Left lung (tissue), 10 donors: Measurements from ENCODE around the gene EEF1AKMT4. TPM values are rescaled to one million over a fixed set of nuclear protein-coding genes. Genes with fewer than 3 reads are reported as not detected.
A peak's percentile ranks its signal among the peaks of the same experiment; 100 is the strongest.

ENCODE experiments used
- ATAC-seq: fragments of 200-7000 bp; cut with Tn5 transposase; one replicate; pipeline ENCODE4 v1.9.1; 2020; ENCODE audit warnings: moderate library complexity
- DNase-seq, 4 donors: peaks; one replicate each; pipeline ENCODE4 v3.0.0-alpha.2; 2013 to 2020
- H3K27ac ChIP-seq, 2 donors: fragments of 200-600 bp; sonication (generic) in 1 of 2; one replicate each; pipeline versions ENCODE4 v1.5.0 to v1.8.0; 2020 to 2021
- H3K27me3 ChIP-seq, 2 donors: fragments of 200-600 bp; sonication (generic) in 1 of 2; one replicate each; pipeline versions ENCODE4 v1.5.0 to v1.8.0; 2020 to 2021
- H3K36me3 ChIP-seq, 2 donors: fragments of 200-600 bp; sonication (generic) in 1 of 2; one replicate each; pipeline versions ENCODE4 v1.5.0 to v1.8.0; 2020 to 2021
- H3K4me1 ChIP-seq, 2 donors: fragments of 200-600 bp; one replicate each; pipeline ENCODE4 v1.8.0; 2021
- H3K4me3 ChIP-seq, 2 donors: fragments of 200-600 bp; sonication (generic) in 1 of 2; one replicate each; pipeline versions ENCODE4 v1.5.0 to v1.8.0; 2020 to 2021; ENCODE audit warnings: mild to moderate bottlenecking in 1 of 2
- H3K9me3 ChIP-seq, 2 donors: fragments of 200-600 bp; sonication (generic) in 1 of 2; one replicate each; pipeline versions ENCODE4 v1.5.0 to v1.8.0; 2020 to 2021
- intact Hi-C, 2 donors: fragments of 100-400 bp; cut with DNase I; formaldehyde crosslinking; loops; one replicate each; pipeline versions ENCODE4 v1.11.2 to v1.14.2; 2022
- polyA plus RNA-seq, 6 donors: library from polyadenylated mRNA; unstranded; fragments of 120-200 nt; gene quantifications; one replicate each; pipeline ENCODE4 v1.2.1, GENCODE V29; 2013; ENCODE audit not compliant: insufficient read length in 6 of 6
- total RNA-seq, 2 donors: library from RNA; stranded (reverse); fragmentation: NEBNext Ultra II Directional; extraction: Animal tissue kit (Norgen Biotek cat#: 25700); gene quantifications; one replicate each; pipeline ENCODE4 v1.2.1, GENCODE V29; 2021
- TF ChIP-seq, protein P1 (sequence below), 2 donors: fragments of 200-600 bp; sonication (generic) in 1 of 2; IDR thresholded peaks; one replicate each; pipeline versions ENCODE4 v1.5.0 to v1.8.0; 2021; ENCODE audit warnings: antibody characterized with exemption in 2 of 2
- donor health status: DM: no; HTN: yes; CAD: no.
- donor health status: DM: no; HTN: no; CAD: no.

Gene EEF1AKMT4
- total and polyA plus RNA-seq, 8 donors: 1.8 to 6.5 (median 2.7) TPM

DNA sequence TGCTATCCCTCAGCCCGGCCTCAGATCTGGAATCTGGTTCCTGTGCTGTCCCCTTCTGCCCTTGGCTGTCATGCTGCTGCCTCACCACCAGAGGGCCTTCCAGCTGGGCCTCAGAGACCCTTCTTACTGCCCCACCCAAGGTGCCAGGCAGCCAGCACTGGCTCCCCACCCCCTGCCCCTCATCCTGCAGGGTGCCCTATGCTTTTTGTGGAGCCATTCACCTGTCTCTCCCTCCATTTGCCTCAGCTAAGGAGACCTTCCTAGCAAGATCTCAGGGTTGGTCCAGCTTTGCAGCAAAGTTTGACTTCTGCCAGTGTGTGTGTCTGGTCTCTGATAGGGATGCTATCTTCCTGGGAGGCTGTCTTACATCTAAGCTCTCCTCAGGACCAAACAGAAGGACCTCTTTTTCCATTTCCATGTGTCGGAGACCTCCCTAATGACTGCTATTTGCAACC, 22.0 kb upstream of the EEF1AKMT4 start:
- no peak overlapping the region for H3K4me3 ChIP-seq
- no peak overlapping the region for H3K27ac ChIP-seq
- peak in 1 of 4 donors; percentile 75 for DNase-seq
- peak; percentile 64 for ATAC-seq
- H3K36me3 ChIP-seq: no peaks in the 10 kb centered on the region
- no peaks in the 10 kb centered on the region for H3K9me3 ChIP-seq
- TF ChIP-seq, protein P1, sequence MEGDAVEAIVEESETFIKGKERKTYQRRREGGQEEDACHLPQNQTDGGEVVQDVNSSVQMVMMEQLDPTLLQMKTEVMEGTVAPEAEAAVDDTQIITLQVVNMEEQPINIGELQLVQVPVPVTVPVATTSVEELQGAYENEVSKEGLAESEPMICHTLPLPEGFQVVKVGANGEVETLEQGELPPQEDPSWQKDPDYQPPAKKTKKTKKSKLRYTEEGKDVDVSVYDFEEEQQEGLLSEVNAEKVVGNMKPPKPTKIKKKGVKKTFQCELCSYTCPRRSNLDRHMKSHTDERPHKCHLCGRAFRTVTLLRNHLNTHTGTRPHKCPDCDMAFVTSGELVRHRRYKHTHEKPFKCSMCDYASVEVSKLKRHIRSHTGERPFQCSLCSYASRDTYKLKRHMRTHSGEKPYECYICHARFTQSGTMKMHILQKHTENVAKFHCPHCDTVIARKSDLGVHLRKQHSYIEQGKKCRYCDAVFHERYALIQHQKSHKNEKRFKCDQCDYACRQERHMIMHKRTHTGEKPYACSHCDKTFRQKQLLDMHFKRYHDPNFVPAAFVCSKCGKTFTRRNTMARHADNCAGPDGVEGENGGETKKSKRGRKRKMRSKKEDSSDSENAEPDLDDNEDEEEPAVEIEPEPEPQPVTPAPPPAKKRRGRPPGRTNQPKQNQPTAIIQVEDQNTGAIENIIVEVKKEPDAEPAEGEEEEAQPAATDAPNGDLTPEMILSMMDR (IDR thresholded peaks at IDR 0.05): peak; percentile 58 to 89
- H3K27me3 ChIP-seq: peaks cover 46 to 81% of the 10 kb centered on the region in 2 donors
- intact Hi-C loops: no loop called here
- peaks cover 12 to 23% of the 10 kb centered on the region in 2 donors for H3K4me1 ChIP-seq

GRCh38 chr3:184228376-184229137, 20.9 kb upstream of the EEF1AKMT4 start:
- no peak for ATAC-seq
- H3K4me1 ChIP-seq: peaks cover 12 to 23% of the 10 kb centered on the region in 2 donors
- peaks cover 46 to 88% of the 10 kb centered on the region in 2 donors for H3K27me3 ChIP-seq
- peak overlapping the region in 1 of 2 donors; percentile 40 for H3K4me3 ChIP-seq
- H3K9me3 ChIP-seq: no peaks in the 10 kb centered on the region
- H3K27ac ChIP-seq: no peak overlapping the region
- DNase-seq: peak in 1 of 4 donors; percentile 28
- TF ChIP-seq, protein P1 (IDR thresholded peaks at IDR 0.05): no peak
- H3K36me3 ChIP-seq: no peaks in the 10 kb centered on the region
- intact Hi-C loops: no loop called here

GRCh38 chr3:184229394-184230080, 19.9 kb upstream of the EEF1AKMT4 start, which contains the start of gene VWA5B2:
VWA5B2 (plus strand) TSS chr3:184229585; CDS start chr3:184230529, 944 bp downstream.
- peaks cover 46 to 98% of the 10 kb centered on the region in 2 donors for H3K27me3 ChIP-seq

DNA sequence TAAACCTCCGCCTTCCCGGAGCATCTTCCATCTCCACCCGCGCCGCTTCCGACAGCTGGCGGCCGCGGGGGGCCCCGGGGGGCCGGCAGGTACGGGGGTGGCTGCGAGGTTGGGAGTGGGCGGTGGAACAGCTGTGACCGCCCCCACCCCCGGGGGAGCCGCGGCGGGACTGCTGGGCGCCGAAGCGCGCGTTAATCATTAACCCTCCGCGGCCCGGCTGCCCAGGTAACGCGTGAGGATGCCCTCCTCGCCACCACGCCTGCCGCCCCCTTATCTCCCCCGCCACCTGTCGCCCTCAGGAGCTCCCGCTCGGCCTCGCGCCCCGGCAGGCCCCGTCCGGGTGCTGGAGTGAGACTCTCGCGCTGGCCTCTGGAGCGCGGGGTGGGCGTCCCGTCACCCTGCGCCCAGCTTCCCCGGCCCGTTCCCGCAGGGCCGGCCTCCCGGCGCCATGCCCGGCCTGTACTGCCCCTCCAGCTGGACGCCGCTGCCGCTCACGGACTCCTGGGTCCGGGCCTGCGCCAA, 19.3 kb upstream of the EEF1AKMT4 start:
- ATAC-seq: no peak

More at GRCh38 chr3:184229394-184230080, 19.9 kb upstream of the EEF1AKMT4 start, which contains the start of gene VWA5B2:
- H3K4me1 ChIP-seq: peaks cover 12 to 23% of the 10 kb centered on the region in 2 donors
- H3K27ac ChIP-seq: no peak within 1 kb of the TSS
- intact Hi-C loops: loop anchor here in 1 of 2 donors (10.0 kb wide), 1 partner anchor 85 kb away; no protein-coding TSS in a partner anchor
- ATAC-seq: peak; percentile 84
- DNase-seq: peak in 2 of 4 donors; percentile 59 to 86
- H3K4me3 ChIP-seq: peak within 1 kb of the TSS; percentile 27 to 40
- H3K36me3 ChIP-seq: no peaks in the 10 kb centered on the region
- TF ChIP-seq, protein P1 (IDR thresholded peaks at IDR 0.05): peak in 1 of 2 donors; percentile 37
- H3K9me3 ChIP-seq: no peaks in the 10 kb centered on the region

More for the DNA sequence above, 19.3 kb upstream of the EEF1AKMT4 start:
- peak in 1 of 4 donors; percentile 63 for DNase-seq
- Histone ChIP-seq H3K27me3 (peaks cover 46 to 99% of the 10 kb centered on the region in 2 donors), H3K4me1 (peaks cover 12 to 23% of the 10 kb centered on the region in 2 donors), H3K4me3 (peak overlapping the region; percentile 27 to 40), H3K9me3 (no peaks in the 10 kb centered on the region), H3K36me3 (no peaks in the 10 kb centered on the region), H3K27ac (no peak overlapping the region)
- intact Hi-C loops: loop anchor here in 1 of 2 donors (10.0 kb wide), 1 partner anchor 85 kb away; no protein-coding TSS in a partner anchor
- TF ChIP-seq, protein P1 (IDR thresholded peaks at IDR 0.05): no peak
